Right ventricle myocardium inferior (tissue), 1 donor: ENCODE results near the gene RXRG. TPM values are rescaled to one million over a fixed set of nuclear protein-coding genes. Genes with fewer than 3 reads are reported as not detected.
A peak's percentile ranks its signal among the peaks of the same experiment; 100 is the strongest.
"Not testable (repeated sequence)": the region's sequence is repeated elsewhere in the genome, so short reads cannot be mapped to it uniquely, and the experiment has no call there.

ENCODE experiments used
- ATAC-seq: fragments of 200-7000 bp; cut with Tn5 transposase; one replicate; pipeline ENCODE4 v1.9.1; 2020; ENCODE audit warnings: mild to moderate bottlenecking, moderate library complexity
- DNase-seq: peaks from one replicate; pipeline ENCODE4 v3.0.0; 2021; ENCODE audit errors: missing footprints
- intact Hi-C: fragments of 100-400 bp; cut with DNase I; formaldehyde crosslinking; loops from one replicate; pipeline ENCODE4 v1.11.0; 2022
- long read RNA-seq: library from polyadenylated mRNA; unstranded; transcript quantifications from one replicate; pipeline ENCODE4 v2.0.0, GENCODE V29; 2021
- total RNA-seq: library from RNA; stranded (reverse); fragmentation: NEBNext Ultra II Directional; extraction: Animal tissue kit (Norgen Biotek cat#: 25700); gene quantifications from one replicate; pipeline ENCODE4 v1.2.1, GENCODE V29; 2021
- donor health status: DM: no; HTN: yes; CAD: no; lungs with severe emphysema.

The RXRG gene
- total RNA-seq, result 3.1 TPM
- long read RNA-seq, partial matches to known transcripts, result 0 of 2 reads
- long read RNA-seq, other reads (novel, unspliced or antisense), result 0 of 2 reads

DNA sequence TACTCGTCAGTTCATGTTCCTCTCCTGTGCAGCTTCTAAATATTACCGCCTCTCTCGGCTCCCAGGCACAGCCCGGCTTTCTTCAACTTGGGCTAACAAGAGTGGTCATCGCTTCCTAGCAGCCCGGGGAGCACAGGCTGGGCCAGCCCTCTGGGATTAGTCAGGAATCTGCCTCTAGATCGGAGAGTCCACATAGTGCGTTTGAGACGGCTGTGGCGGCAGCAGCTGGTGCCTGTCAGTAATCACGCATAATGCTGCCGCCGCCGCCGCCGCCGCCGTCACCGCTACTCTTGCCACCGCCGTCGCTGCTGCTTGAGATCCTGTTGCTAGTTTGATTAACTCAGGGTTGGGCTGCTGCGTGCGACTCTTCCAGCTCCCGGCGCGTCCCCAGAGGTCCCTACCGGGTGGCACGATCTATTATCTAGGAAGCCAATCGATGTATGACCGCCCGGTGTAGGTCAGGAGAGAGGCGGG lies at the start of gene RXRG:
Gene RXRG, minus strand, starts transcription at position 230 of the 474 bp plus-strand sequence. CDS start 233 bp downstream, outside the sequence.
- ATAC-seq (peak; percentile 67), DNase-seq (peak; percentile 74)
- intact Hi-C loops, result no loop called here

DNA sequence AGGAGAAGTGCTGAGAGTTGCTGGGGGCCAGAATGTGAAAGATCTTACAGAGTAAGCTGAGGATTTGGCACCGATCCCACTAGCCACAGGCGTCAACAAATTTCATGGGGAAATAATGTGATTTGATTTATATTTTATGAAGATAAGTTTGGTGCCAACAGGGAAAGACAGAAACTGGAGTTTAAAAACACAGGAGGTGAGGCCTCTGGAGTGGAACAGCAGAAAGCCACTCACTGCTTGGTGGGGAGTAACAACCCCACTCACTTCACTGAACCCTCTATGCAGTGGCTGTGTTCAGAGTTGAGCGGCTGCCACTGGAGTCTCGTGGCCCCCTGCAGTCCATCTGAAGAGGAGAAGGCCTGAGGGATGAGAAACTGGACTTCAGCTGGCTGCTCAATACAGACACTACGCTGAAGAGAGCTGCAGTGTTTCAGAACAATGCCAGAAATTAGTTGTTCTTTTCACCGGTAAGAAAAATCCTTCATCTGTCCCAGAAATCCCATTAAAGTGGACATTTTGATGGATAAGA lies 48.0 kb upstream of the RXRG start:
- DNase-seq (no peak), ATAC-seq (no peak)
- intact Hi-C loops, result loop anchor here (5.0 kb wide), 1 partner anchor 34 kb away; no protein-coding TSS in a partner anchor

DNA sequence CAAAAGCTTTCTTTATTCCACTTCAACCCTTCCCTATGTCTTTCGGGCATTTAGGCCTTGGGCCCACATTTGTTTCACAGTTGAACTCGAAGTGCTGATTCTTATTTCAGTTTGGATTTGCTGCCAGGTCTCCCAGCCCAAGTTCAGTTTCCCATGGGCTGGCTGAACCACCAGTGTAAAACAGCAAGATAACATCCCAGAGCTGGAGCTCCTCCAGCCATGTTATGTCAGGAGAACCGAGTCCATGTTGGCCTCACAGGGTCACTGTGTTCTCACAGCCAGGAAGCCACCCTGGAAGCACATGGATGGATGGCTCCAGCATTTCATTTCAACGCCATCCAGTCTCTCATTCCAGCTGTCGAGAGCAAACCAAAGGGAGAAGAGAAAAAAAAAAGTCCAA lies 45.2 kb upstream of the RXRG start:
- peak; percentile 97 for ATAC-seq
- intact Hi-C loops, result loop anchor here (5.0 kb wide), 1 partner anchor 37 kb away; no protein-coding TSS in a partner anchor
- peak; percentile 77 for DNase-seq

DNA sequence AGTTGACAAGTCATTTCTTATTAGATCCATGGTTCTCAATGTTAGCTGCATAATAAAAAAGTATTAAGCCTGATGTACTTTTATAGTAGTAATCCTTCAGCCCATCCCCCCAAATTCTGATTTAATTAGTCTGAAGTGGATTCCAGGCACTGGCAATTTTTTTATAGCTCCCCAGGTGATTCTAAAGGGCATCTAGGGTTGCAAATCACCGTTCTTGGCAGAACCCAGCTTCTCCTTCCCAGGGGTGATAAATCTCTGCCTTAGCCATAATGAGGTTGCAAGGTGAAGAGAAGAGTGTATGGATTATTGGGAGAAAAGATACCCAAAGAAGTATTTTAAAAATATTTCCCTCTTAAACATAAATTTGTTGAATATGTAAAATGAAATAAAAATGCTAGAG lies 43.0 kb upstream of the RXRG start:
- ATAC-seq (no peak), DNase-seq (no peak)
- intact Hi-C loops, result loop anchor here (2.0 kb wide), 1 partner anchor 75 kb away; no protein-coding TSS in a partner anchor

DNA sequence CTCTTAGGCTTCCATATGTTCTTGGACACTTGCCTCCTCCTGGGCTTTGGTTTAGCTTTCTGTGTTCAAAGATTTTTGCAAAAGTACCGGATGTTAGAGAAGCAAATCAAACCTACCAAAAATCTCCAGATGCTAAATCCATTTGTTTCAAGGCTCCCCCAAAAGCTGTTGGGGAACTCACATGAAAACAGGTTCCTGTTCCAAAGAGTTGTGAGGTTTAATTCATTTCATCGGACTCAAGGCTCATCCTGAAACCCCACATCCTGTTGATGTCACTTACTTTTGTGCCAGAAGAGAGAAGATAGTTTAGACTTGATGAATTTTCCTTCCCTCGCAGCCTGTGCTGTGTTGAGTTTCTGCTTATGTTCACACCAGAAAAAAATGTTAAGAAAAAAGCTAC lies 41.7 kb upstream of the RXRG start:
- intact Hi-C loops, result loop anchor here (2.0 kb wide), 1 partner anchor 74 kb away; no protein-coding TSS in a partner anchor
- DNase-seq (no peak), ATAC-seq (no peak)

DNA sequence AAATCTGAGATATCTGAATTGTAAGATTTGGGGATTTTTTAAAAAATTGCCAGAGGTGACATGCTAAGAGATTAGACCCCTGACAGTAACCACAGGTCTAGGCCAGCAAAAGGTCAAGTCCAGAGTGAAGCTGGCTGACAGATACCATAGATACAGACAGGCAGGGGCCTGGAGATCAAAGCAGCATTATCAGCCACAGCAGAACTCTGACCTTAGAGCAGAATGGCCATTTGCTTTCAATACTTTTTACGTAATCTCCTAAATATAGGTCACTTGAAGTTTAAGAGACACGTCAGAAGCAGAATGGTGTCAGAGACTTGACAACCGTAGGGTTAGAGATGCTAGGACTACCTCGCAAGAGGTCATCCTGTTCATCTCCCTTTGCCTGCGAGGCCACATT lies 40.8 kb upstream of the RXRG start:
- intact Hi-C loops, result loop anchor here (2.0 kb wide), 1 partner anchor 73 kb away; no protein-coding TSS in a partner anchor
- ATAC-seq, result no peak

DNA sequence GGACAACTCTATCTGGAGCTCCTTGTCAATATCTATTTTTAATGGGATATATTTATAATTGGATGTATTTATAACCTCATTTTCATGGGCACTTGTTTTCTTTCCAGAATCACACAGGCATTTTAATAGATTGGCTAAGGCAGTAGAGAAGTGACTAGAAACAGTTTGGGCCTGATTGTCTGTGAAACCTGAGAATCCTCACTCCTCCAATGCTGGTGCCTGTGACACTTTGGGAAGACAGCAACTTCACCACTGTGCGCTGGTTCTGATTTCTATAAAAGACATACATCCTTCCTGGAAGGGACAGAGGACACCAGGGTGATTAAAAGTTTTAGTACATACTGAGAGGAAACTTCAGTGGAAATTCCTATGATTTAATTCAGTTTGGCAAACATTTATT lies 39.6 kb upstream of the RXRG start:
- intact Hi-C loops, result no loop called here
- ATAC-seq (no peak), DNase-seq (no peak)

More for the DNA sequence above, 40.8 kb upstream of the RXRG start:
- no peak for DNase-seq

DNA sequence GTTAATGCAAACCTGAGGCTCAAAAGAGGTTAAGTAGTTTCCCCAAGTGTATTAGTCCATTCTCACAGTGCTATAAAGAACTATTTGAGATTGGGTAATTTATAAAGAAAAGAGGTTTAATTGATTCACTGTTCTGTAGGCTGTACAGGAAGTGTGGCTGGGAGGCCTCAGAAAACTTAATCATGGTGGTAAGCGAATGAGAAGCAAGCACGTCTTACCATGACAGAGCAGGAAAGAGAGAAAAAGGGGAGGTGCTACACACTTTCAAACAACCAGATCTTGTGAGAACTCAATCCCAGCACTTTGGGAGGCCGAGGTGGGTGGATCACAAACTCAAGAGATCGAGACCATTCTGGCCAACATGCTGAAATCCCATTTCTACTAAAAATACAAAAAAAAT lies 38.5 kb upstream of the RXRG start:
- intact Hi-C loops, result no loop called here
- no peak for ATAC-seq
- no peak for DNase-seq

DNA sequence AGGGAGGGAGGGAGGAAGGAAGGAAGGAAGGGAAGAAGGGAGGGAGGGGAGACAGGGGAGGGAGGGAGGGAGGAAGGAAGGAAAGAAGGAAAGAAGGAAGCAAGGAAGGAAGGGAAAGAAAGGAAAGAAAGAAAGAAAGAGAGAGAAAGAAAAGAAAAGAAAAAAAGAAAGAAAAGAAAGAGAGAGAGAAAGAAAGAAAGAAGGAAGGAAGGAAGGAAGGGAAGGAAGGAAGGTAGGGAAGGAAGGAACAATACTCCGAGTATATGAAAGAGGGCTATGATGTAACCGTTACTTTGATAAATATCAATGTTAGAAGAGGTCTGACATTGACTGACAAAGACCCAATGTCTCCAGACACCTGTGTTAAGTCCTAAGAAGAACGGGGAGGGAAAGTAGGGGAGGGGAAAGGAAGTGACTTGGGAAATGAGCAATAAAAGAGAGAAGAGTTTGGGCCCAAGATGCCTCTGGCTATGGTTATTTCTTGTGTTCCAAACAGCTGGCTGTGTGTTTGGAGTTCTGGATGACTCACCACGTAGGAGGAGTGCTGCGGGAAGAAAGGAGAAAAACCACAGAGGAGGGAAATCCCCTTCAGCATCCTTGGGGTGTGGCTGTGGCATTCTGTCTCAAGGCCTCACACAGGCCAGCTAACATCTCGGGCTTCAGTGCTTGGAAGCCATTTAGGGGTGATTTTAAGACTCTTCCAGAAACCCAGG lies 37.0 kb upstream of the RXRG start:
- intact Hi-C loops, result no loop called here
- ATAC-seq (peak; percentile 93), DNase-seq (no peak)

DNA sequence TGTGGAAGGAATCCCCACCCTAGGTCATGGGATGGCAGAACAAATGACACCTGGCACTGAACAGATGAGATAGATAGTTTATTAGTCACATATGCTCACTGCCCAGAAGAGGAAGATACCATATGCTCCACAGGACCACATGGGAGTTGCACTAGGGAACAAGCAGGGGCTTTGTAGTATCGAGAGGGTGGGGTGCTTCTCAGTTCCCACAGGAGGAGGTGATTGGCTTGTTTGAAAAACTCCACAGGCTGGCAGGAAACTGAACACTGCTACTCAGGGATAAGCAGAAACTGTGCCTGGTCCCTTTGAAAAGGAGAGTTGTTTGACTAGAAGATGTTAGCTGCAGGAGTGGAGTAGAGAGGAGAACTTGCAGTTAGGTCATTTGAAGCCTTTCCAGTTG lies 31.9 kb upstream of the RXRG start:
- no peak for DNase-seq
- no peak for ATAC-seq
- intact Hi-C loops, result no loop called here

DNA sequence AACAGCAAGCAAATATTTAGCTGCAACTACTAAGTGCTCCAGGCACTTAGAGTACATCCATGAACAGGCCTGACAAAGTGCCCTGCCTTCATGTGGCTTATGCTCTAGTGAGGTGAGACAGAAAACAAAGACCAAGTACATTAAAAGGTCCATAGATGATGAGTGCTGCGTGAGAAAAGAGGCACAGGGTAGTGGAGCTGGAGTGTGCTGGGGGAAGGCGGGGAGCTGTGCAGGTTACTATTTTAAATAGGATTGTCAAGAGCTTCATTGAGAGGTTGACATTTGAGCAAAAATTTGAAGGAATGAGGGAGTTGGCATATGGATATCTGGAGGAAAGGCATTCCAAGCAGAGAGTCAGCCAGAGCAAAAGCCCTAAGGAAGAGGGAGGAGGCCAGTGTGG lies 29.3 kb upstream of the RXRG start:
- intact Hi-C loops, result no loop called here
- DNase-seq (no peak), ATAC-seq (no peak)

DNA sequence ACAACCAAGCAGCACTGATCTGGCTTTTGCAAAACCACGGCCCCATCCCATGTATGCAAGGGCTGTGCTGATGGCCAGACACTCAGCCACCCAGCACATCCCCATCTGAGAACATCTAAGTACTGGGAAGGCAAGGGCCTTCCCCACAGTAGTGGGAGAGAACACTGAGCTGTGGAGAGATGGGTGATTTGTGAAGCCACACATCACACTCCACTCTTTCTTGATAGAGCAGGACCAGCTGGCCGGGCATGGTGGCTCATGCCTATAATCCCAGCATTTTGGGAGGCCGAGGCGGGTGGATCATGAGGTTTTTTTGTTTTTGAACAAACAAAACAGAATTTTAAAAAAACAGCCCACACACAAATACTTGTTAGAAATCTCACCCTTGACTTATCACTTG lies 28.2 kb upstream of the RXRG start:
- ATAC-seq, result no peak
- intact Hi-C loops, result no loop called here
- no peak for DNase-seq

DNA sequence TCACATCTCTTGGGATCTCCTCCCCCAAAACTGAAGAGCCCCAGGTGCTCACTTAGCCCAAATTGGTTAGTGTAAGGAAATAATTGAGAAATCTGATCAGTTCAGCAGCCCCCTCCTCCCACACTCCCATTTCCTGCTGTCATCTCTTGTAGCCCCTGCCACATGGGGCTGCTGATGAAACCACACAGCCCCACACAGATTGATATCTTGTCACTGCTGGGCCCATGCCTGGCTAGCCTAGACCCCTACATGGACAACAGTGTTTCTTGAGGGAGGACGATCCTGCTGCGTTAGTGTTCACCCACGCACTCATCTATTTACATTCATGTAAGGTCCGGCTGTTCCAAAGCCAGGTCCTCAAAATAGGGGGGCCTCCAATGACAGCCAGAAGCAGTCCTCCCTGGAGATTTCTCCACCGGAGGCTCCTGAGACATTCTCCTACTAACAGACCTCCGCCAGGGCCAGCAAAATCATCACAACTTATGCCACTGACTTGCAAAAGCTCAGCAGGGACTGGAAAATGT lies 23.9 kb upstream of the RXRG start:
- no peak for DNase-seq
- intact Hi-C loops, result no loop called here
- no peak for ATAC-seq

DNA sequence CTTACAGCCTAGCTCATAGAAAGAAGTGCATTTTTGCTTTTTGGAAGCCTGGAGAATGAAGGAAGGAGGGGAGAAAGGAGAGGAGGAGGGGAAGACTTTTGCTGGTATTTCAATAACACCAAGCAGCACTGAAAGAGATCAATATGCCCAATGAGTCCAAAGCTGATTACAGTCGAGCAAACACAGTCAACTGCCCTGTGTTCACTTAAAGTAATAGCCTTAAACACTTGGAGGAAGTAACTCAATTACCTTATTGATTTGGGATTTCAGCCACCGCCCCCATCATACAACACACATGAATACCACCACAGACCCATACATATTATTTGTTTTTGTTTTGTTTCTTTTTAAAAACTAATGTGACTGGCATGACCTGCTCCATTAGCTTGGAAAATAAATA lies 23.3 kb upstream of the RXRG start:
- ATAC-seq (no peak), DNase-seq (no peak)
- intact Hi-C loops, result no loop called here

DNA sequence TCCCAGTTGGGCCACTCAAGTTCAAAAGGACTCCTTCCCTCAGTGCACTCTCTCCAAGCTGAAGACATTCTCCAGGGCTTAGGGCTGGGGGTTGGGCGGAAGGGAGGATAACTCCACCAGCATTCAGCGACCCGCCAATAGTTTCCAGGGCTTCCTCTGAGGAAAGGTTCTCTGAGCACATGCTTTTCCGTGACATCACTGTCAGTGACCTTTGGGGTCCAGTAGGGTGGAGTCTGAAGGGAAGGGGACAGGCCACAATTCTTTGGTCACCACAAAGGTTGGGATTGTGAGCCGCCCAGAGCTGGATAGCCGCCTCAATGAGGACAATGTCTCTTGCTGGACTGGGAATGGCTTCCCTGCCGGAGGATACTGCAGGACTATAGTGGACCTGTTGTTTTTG lies 22.8 kb upstream of the RXRG start:
- no peak for ATAC-seq
- intact Hi-C loops, result no loop called here
- no peak for DNase-seq

DNA sequence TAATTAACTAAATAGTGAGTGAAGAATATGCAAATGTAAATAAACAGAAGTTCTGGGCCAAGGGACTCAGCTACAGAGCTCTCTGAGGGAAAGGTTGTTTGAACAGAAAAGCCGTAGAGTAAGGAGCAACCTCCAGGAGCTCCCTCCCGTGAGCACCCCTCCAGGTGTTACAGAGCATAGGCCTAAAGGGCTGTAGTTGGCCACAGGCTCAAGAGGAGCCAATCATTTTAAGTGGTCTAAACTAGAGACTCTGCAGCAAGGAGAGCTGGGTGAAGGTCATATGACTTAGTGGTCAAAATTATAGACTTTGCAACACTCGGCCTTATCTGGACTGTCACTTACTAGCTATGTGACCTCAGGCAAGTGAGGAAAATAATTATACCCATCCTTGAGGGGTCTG lies 19.1 kb upstream of the RXRG start:
- intact Hi-C loops, result no loop called here
- DNase-seq (no peak), ATAC-seq (no peak)

DNA sequence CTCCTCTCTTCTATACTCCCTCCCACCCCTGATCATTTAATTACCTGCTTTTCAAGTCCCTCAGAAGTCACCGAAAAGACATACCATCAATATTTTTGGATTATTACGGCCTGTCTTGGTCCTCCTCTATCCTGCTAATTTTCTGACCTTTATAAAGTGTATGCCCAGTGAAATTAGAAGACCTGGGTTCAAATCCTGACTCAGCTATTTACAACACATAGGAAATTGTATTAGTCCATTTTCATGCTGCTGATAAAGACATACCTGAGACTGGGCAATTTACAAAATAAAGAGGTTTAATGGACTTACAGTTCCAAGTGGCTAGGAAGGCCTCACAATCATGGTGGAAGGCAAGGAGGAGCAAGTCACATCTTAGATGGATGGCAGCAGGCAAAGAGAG lies 14.8 kb upstream of the RXRG start:
- intact Hi-C loops, ATAC-seq, DNase-seq: not testable (repeated sequence)

DNA sequence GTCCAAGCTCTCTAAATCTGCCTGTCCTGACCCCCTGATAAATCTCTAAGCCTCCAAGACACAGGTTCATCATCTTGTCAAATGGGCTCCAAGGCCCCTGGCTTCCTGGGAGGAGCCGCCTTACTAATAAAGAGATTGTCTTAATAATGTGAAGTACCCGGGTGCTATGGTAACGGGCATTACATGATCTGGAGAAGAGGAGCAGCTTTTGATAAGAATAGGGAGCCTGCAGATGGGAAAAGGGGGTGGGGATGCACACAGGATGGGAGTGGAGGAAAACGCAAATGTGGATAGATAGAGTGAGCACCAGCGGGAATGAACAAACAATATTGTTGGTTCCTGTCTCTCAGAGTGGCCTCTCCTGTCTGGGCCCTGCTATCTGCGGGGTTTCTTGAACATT lies 11.9 kb upstream of the RXRG start:
- DNase-seq, result no peak
- no peak for ATAC-seq
- intact Hi-C loops, result no loop called here

DNA sequence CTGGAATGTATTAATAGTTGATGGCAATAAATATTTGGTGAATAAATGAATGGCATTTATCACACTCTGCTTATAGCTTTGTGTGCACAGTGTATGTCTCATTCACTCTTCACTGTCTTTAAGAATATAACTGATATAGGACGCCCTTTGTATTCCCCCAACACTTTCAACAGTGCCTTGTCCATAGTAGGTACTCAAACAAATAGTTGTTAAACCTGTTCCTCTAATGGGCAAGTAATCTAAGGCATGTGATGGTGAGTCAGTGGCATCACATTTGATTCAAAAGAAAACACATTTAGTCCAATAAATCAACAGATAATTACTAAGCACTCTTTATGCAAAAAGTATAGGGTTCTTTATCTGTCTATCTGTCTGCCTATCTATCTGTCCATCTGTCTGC lies 11.2 kb upstream of the RXRG start:
- no peak for DNase-seq
- ATAC-seq, result no peak
- intact Hi-C loops, result no loop called here

DNA sequence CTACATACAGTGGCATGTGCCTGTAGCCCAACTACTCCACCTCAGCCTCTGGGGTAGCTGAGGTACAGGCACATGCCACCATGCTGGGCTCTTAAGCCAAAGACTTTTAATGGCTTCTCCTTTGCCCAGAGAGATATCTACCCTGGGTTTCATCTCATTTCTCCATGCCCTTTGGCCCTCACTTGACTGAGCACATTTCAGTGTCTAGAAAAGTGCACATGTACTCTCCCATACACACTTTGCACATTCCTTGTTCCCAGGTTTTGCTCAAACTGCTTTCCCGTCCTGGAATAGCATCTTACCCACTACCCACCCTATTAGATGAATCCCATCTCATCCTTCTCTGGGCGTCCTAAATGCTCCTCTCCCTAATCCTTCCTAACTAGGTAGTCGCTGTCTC lies 10.2 kb upstream of the RXRG start:
- intact Hi-C loops, result no loop called here
- DNase-seq, result no peak
- ATAC-seq, result no peak
